ENCODE data around the gene PDZD2.
"Not testable (repeated sequence)": the region's sequence is repeated elsewhere in the genome, so short reads cannot be mapped to it uniquely, and the experiment has no call there.

PDZD2 gene

GRCh38 chr5:32100691-32101302 lies 461.9 kb downstream of the PDZD2 start:
- no peak for DNase-seq (ENCODE audit: low read depth in 2 of 2)

DNA sequence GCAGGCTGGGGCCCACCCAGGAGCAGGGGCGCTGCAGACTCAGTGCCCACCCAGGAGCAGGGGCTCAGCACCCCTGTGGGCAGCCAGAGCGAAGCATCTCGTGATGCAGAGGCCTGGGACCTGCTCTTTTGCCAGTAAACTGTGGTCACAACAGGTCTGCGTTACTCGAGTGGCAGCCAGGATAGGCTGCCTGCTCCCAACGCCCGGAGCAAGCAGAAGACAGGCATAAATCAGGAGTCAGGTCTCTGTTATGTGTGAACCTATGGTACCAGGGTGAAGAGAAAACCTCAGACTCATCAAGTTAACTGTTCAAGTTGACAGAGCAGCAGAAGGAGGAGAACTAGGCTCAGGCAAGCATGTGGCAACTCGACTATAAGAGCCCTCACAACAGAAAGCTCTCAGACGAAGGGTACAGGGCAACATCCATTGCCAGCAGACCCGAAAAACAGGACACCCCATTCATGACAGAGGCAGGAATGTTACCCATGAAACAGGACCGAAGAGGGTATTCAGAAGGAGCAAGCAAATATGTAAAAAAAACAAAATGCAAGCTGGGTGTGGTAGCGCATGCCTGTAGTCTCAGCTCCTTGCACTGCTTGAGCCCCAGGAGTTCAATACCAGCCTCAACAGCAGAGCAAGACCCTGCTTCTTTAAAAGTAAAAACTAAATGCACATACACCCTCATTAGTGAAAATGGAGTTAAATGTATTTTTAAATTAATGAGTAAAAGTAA lies 463.5 kb downstream of the PDZD2 start:
- no peak for DNase-seq (ENCODE audit: low read depth in 2 of 2)

DNA sequence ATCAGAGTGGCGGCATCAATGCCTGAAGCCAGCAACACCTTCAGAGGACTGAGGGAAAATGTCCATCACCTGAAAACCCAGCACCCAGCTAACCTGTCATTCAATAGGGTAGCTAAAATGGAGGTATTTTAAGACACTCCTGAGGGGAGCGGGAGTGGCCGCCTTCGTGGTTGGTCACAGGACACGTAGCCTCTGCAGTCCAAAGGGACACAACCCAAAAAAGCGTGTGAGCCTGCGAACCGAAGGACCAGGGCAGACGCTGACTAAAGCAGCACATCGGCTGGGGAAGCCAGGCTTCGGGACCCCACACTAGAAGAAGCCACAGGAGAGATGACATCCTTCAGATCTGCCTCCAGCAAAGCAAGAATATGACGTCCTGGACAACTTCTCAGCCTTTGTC lies 464.6 kb downstream of the PDZD2 start:
- no peak for DNase-seq (ENCODE audit: low read depth in 2 of 2)

DNA sequence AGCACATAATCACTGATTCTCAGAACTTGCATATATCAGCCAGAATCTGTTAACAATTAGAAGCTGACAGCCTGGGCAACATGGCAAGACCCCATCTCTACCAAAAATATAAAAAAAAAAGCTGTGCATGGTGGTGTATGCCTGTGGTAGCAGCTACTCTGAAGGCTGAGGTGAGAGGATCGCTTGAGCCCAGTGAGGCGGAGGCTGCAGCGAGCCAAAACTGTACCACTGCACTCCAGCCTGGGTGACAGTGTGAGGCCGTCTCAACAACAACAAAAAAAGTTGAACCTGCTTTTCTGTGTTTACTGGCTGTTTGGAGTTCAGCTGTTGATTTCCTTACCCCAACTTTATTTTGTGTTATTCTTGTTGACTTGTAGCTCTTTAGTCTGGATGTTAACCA lies 468.4 kb downstream of the PDZD2 start:
- DNase-seq (ENCODE audit: low read depth in 2 of 2), result no peak

GRCh38 chr5:32108167-32108566 lies 469.2 kb downstream of the PDZD2 start:
- no peak for DNase-seq (ENCODE audit: low read depth in 2 of 2)

DNA sequence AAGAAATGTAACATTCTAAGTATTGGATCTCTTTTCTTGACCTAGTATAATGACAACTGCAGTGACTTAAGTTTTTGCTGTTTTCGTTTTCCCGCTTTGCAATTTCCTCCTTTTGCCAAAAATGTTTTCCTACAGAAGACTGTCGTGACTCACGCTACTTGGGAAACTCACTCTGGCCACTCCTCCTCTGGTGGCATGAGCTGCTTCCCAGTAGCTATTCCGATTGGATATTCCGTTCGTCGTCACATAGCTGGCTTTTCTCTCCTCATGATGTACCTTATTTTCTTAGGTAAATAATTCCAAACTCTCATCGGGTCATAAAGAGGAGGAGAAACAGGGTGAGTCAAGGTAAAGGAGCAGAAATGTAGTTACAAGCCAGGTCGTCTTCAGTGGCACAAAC lies 470.3 kb downstream of the PDZD2 start:
- DNase-seq (ENCODE audit: low read depth in 2 of 2), result no peak

GRCh38 chr5:32110111-32110696 lies 471.3 kb downstream of the PDZD2 start:
- DNase-seq (ENCODE audit: low read depth in 2 of 2), result no peak

GRCh38 chr5:32115985-32116384 lies 477.1 kb downstream of the PDZD2 start:
- DNase-seq (ENCODE audit: low read depth in 2 of 2), result no peak

DNA sequence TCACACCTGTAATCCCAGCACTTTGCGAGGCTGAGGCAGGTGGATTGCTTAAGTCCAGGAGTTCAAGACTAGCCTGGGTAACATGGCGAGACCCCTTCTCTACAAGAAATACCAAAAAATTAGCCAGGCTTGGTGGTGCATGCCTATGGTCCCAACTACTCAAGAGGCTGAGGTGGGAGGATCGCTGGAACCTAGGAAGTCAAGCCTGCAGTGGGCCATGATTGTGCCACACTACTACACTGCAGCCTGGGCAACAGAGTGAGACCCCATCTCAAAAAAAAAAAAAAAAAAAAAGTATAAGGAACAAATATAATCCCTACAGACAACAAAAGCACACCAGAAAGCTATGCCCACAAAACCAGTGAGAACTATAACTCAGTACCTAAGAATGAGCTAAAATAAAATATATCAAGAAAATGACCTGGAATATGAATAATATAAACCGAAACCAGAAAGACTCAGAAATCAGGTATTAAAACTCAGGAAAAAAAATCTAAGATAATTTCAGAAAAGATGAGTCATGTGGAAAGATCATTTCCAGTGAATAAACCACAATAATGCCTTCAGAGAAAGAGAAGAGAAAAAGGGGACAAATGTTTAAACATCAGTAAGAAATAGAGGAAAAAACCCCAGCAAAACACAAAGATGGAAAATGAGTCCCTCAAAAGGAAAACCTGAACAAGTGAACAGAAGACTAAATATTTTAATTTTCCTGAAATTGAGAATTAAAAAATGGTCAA lies 477.8 kb downstream of the PDZD2 start:
- no peak for DNase-seq (ENCODE audit: low read depth in 2 of 2)

DNA sequence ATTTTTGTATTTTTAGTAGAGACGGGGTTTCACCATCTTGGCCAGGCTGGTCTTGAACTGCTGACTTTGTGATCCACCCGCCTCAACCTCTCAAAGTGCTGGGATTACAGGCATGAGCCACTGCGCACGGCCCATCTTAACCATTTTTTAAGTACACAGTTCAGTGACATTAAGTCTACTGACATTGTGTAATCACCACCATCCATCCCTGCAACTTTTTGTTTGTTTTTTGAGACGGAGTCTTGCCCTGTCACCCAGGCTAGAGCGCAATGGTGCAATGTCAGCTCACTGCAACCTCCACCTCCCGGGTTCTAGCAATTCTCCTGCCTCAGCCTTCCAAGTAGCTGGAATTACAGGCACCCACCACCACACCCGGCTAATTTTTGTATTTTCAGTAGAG lies 480.0 kb downstream of the PDZD2 start:
- DNase-seq (ENCODE audit: low read depth in 2 of 2), result not testable (repeated sequence)

GRCh38 chr5:32123058-32123805 lies 484.3 kb downstream of the PDZD2 start:
- no peak for DNase-seq (ENCODE audit: low read depth in 2 of 2)

GRCh38 chr5:32123889-32124676 lies 485.2 kb downstream of the PDZD2 start:
- DNase-seq (ENCODE audit: low read depth in 2 of 2), result no peak

- no peak for DNase-seq (ENCODE audit: low read depth in 2 of 2)
Measured at GRCh38 chr5:32126691-32127090, 487.8 kb downstream of the PDZD2 start.

DNA sequence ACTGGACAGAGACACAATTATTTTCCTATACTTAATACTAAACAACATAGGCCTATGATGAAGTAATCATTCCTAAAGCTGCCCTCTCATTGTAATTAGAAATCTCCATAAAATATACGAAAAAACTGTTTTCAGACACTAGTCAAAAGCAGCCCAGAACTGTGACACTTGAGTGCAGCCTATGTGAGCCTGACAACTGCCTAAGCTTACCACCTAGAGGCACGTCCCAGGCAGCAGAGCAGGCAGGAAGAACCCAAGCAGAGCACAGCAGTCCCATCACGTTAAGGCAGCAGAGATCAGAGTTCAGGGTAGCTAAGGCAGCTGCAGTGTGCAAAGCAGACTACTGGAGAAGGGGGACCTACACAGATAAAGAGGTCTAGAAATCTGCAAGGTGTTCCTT lies 488.8 kb downstream of the PDZD2 start:
- DNase-seq (ENCODE audit: low read depth in 2 of 2), result no peak

- DNase-seq (ENCODE audit: low read depth in 2 of 2), result no peak
Measured at GRCh38 chr5:32129074-32129598, 490.2 kb downstream of the PDZD2 start.

DNA sequence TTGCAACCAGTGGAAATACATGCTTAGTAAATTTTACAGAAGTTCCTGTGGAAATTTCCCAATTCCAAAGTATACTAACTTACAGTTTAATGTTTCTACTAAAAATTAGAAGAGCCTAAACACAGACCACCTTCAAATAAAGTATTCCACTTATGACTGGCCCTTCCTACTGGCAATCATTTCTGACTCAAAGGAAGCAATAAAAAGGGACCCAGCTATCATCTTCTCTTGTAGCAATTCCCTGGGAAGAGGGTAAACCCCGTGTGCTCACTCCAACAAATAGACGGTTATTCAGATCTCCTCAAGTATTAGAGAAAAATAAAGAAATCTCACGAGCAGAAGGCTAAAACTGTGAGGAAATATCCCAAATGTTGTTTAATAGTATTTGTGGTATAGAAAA lies 491.9 kb downstream of the PDZD2 start:
- DNase-seq (ENCODE audit: low read depth in 2 of 2), result no peak

GRCh38 chr5:32131604-32132003 lies 492.7 kb downstream of the PDZD2 start:
- DNase-seq (ENCODE audit: low read depth in 2 of 2), result no peak

DNA sequence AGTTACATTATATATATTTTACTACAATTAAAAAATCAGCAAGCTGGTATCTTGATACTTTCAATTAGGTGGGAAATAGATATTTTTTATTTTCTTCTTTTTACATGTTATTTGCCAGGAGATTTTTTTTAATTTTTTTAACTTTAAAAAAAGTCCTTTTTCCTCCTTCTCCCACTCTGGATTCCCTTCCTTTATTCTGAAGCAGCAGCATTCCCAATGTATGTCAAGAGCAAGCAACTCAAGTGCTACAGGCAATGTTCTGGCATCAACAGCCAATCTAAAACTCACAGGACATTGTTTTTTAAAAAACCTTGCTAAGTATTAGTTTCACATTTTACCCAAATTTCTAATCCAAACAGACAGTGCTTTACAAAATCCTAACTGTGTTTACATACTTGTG lies 493.8 kb downstream of the PDZD2 start:
- no peak for DNase-seq (ENCODE audit: low read depth in 2 of 2)

DNA sequence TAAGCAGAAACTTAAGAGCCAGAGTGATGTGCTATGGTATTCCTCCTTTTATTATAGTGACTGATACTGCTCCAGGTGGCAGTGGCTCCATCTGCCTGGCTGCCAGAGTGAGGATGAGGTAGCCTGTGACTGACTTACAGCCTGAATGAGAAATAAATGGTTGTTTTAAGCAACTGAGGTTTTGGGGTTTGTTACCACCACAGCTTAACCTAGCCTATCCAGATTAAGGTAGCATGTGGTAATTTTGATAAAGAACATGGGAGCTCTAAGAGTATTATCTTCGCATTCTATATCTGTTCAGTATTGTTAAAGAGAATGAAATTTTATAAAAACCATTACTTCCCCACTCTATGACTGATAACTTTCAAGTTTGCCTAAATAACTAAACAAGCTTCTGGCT lies 496.2 kb downstream of the PDZD2 start:
- no peak for DNase-seq (ENCODE audit: low read depth in 2 of 2)

DNA sequence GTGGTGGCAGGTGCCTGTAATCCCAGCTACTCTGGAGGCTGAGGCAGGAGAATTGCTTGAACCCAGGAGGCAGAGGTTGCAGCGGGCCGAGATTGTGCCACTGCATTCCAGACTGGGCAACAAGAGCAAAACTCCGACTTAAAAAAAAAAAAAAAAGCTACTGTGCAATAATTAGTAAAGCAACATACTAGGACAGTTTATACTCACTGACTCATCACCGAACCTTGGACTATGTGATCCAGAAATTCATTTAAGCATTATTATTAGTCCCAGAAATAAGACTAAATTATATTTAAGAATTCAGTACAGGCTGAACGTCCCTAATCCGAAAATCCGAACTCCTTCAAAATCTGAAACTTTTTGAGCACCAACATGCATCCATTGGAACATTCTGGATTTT lies 497.4 kb downstream of the PDZD2 start:
- no peak for DNase-seq (ENCODE audit: low read depth in 2 of 2)
